Measurements from ENCODE around the gene NOC2L. TPM values are rescaled to one million over a fixed set of nuclear protein-coding genes. Genes with fewer than 3 reads are reported as not detected.

NOC2L gene
- total and polyA plus RNA-seq, 9 of the 15 experiments (the other 6 are each of a cell fraction or from before 2014, with no cell fraction given) = 4.0 to 410 (median 200) TPM

DNA sequence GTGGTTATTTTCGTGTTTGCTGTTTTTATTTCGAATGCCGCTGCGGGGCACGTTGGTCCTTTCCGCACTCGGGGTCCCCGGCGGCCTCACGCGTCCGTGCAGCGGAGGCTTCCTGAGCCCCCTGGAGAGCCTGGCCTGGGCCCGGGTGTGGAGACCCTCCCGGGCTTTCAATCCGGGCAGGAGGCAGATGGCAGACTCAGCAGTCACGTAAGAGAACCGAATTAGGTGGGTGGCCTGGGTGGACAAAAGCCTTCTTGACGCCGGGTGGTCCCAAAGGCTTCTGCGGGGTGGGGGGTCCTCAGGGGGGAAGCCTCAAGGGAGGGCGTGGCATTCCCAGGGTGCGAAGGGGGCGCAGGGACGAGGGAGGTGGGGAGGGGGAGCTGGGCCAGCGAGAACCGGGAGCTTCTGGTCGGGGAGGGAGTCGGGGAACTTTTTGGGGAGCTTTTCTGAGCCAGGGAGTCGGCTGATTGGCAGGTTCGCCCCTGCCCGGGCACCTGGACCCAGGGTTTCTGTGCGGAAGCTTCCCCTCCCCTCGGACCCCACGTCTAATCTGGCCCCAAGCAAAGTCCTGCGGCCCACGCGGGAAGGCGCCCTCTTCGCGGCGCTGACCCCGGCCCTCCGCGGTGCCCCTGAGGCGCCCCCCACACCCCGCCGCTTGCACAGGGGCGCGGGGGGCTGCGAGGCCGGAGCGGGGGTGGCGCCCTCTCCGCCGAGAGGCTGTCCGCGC, 42.2 kb upstream of the NOC2L start (continued):
- TF ChIP-seq, protein P1, sequence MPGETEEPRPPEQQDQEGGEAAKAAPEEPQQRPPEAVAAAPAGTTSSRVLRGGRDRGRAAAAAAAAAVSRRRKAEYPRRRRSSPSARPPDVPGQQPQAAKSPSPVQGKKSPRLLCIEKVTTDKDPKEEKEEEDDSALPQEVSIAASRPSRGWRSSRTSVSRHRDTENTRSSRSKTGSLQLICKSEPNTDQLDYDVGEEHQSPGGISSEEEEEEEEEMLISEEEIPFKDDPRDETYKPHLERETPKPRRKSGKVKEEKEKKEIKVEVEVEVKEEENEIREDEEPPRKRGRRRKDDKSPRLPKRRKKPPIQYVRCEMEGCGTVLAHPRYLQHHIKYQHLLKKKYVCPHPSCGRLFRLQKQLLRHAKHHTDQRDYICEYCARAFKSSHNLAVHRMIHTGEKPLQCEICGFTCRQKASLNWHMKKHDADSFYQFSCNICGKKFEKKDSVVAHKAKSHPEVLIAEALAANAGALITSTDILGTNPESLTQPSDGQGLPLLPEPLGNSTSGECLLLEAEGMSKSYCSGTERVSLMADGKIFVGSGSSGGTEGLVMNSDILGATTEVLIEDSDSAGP (CRISPR knock-in tag; IDR thresholded peaks at IDR 0.05) = no peak
- TF ChIP-seq, protein P2, sequence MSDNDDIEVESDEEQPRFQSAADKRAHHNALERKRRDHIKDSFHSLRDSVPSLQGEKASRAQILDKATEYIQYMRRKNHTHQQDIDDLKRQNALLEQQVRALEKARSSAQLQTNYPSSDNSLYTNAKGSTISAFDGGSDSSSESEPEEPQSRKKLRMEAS (CRISPR knock-in tag; IDR thresholded peaks at IDR 0.05) = peak; percentile 14; the same call in 1 of the 2 replicates
- TF ChIP-seq NBN (IDR thresholded peaks at IDR 0.05; ENCODE audit: low read depth) = 0 out of 2 replicates have a peak, but pooled peaks have one; percentile 12
- TF ChIP-seq CEBPB (tag; IDR thresholded peaks at IDR 0.05) = peak; percentile 74
- TF ChIP-seq KAT7 (CRISPR knock-in tag; IDR thresholded peaks at IDR 0.05; ENCODE audit: borderline replicate concordance) = 0 out of 2 replicates have a peak, but pooled peaks have one; percentile 84
- TF ChIP-seq YY1 (IDR thresholded peaks at IDR 0.05; ENCODE audit: borderline replicate concordance in 1 of 3, control insufficient read depth in 1 of 3, extremely low read depth in 1 of 3, insufficient read depth in 3 of 3, insufficient read length in 1 of 3, insufficient replicate concordance in 2 of 3, low read depth in 1 of 3, low read length in 2 of 3) = no peak
- TF ChIP-seq SMARCE1 (IDR thresholded peaks at IDR 0.05) = peak; percentile 18; the same call in 1 of the 2 replicates
- peak; percentile 84 for TF ChIP-seq GATAD2B (IDR thresholded peaks at IDR 0.05; ENCODE audit: borderline replicate concordance)
- no peak for TF ChIP-seq MYC (IDR thresholded peaks at IDR 0.05; ENCODE audit: low read depth, low read length)
- peak; percentile 23 for TF ChIP-seq MYC (CRISPR knock-in tag; IDR thresholded peaks at IDR 0.05; ENCODE audit: borderline replicate concordance, low read depth)
- no peak for TF ChIP-seq MAFF (IDR thresholded peaks at IDR 0.05; ENCODE audit: low read length)
- no peak for TF ChIP-seq POLR2G (IDR thresholded peaks at IDR 0.05; ENCODE audit: low read depth, low read length)
- 0 out of 2 replicates have a peak, but pooled peaks have one; percentile 36 for TF ChIP-seq FOSL1 (tag; conservative IDR thresholded peaks at IDR 0.05)
- TF ChIP-seq ZBTB17 (CRISPR knock-in tag; IDR thresholded peaks at IDR 0.05) = peak; percentile 65; the same call in 1 of the 2 replicates
- TF ChIP-seq, protein P3, sequence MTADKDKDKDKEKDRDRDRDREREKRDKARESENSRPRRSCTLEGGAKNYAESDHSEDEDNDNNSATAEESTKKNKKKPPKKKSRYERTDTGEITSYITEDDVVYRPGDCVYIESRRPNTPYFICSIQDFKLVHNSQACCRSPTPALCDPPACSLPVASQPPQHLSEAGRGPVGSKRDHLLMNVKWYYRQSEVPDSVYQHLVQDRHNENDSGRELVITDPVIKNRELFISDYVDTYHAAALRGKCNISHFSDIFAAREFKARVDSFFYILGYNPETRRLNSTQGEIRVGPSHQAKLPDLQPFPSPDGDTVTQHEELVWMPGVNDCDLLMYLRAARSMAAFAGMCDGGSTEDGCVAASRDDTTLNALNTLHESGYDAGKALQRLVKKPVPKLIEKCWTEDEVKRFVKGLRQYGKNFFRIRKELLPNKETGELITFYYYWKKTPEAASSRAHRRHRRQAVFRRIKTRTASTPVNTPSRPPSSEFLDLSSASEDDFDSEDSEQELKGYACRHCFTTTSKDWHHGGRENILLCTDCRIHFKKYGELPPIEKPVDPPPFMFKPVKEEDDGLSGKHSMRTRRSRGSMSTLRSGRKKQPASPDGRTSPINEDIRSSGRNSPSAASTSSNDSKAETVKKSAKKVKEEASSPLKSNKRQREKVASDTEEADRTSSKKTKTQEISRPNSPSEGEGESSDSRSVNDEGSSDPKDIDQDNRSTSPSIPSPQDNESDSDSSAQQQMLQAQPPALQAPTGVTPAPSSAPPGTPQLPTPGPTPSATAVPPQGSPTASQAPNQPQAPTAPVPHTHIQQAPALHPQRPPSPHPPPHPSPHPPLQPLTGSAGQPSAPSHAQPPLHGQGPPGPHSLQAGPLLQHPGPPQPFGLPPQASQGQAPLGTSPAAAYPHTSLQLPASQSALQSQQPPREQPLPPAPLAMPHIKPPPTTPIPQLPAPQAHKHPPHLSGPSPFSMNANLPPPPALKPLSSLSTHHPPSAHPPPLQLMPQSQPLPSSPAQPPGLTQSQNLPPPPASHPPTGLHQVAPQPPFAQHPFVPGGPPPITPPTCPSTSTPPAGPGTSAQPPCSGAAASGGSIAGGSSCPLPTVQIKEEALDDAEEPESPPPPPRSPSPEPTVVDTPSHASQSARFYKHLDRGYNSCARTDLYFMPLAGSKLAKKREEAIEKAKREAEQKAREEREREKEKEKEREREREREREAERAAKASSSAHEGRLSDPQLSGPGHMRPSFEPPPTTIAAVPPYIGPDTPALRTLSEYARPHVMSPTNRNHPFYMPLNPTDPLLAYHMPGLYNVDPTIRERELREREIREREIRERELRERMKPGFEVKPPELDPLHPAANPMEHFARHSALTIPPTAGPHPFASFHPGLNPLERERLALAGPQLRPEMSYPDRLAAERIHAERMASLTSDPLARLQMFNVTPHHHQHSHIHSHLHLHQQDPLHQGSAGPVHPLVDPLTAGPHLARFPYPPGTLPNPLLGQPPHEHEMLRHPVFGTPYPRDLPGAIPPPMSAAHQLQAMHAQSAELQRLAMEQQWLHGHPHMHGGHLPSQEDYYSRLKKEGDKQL (CRISPR knock-in tag; IDR thresholded peaks at IDR 0.05; ENCODE audit: borderline replicate concordance) = peak; percentile 15; the same call in 1 of the 2 replicates
- peak; percentile 5; the same call in 1 of the 2 replicates for TF ChIP-seq NR3C1 (CRISPR knock-in tag; IDR thresholded peaks at IDR 0.05)
- 0 out of 2 replicates have a peak, but pooled peaks have one; percentile 14 for TF ChIP-seq HNRNPL (IDR thresholded peaks at IDR 0.05; ENCODE audit: low read depth, low read length)
- TF ChIP-seq ZNF354B (CRISPR knock-in tag; IDR thresholded peaks at IDR 0.05) = no peak
- TF ChIP-seq SAFB (IDR thresholded peaks at IDR 0.05; ENCODE audit: borderline replicate concordance, low read depth, low read length) = peak; percentile 70
- no peak for TF ChIP-seq JUNB (CRISPR knock-in tag; conservative IDR thresholded peaks at IDR 0.05)
- TF ChIP-seq EP400 (IDR thresholded peaks at IDR 0.05) = peak; percentile 81; the same call in 1 of the 2 replicates
